HepG2 (cell line): ENCODE data around the gene VWA7. TPM values are rescaled to one million over a fixed set of nuclear protein-coding genes. Genes with fewer than 3 reads are reported as not detected.
A peak's percentile ranks its signal among the peaks of the same experiment; 100 is the strongest.

Source experiments
- IKZF1 ChIP-seq: fragments of 450-650 bp; IDR thresholded peaks from 2 replicates; pipeline ENCODE4 v1.7.1; 2016
- MEF2D ChIP-seq: sonication (generic); formaldehyde crosslinking; IDR thresholded peaks from 2 replicates; pipeline ENCODE4 v1.5.1; 2020; ENCODE audit warnings: mild to moderate bottlenecking, missing genetic modification reagents
- MYC ChIP-seq: sonication (generic); formaldehyde crosslinking; IDR thresholded peaks from 2 replicates; pipeline ENCODE4 v1.9.0; 2021; ENCODE audit warnings: missing genetic modification reagents, borderline replicate concordance
- SRSF1 ChIP-seq: fragments of 200-400 bp; formaldehyde crosslinking; optimal IDR thresholded peaks from 2 replicates; pipeline ENCODE3; 2017; ENCODE audit warnings: mild to moderate bottlenecking, low read depth, low read length, moderate library complexity
- polyA plus RNA-seq, 8 experiments: library from polyadenylated mRNA; depleted of rRNA in 3 of 8; stranded (reverse) in 7 of 8; unstranded in 1 of 8; fragments of >200 nt; fragmentation: Illumina TruSeq in 4 of 8; extraction: Trizol in 4 of 8; gene quantifications; 2 replicates each; pipeline versions ENCODE4 v1.2.1 to v1.2.3, GENCODE V29; 2011 to 2016; ENCODE audit warnings: low read depth in 4 of 8, missing spikeins in 1 of 8, mixed read lengths in 1 of 8; ENCODE audit not compliant: insufficient read depth in 1 of 8
- total RNA-seq, 5 experiments: library from RNA; depleted of rRNA; stranded (reverse); fragments of >200 nt; fragmentation: Illumina TruSeq; extraction: Trizol; gene quantifications; 2 replicates each; pipeline ENCODE4 v1.2.3, GENCODE V29; 2016; ENCODE audit warnings: low read depth in 1 of 5
- TF ChIP-seq, protein P1 (sequence below): sonication (generic); formaldehyde crosslinking; IDR thresholded peaks from 2 replicates; pipeline ENCODE4 v1.8.0; 2022; ENCODE audit warnings: missing genetic modification reagents, mild to moderate bottlenecking, inconsistent platforms, borderline replicate concordance
- TF ChIP-seq, protein P2 (sequence below): sonication (generic); formaldehyde crosslinking; IDR thresholded peaks from 2 replicates; pipeline ENCODE4 v1.4.0; 2020; ENCODE audit warnings: missing genetic modification reagents, borderline replicate concordance
- TF ChIP-seq, protein P3 (sequence below): sonication (generic); formaldehyde crosslinking; IDR thresholded peaks from 2 replicates; pipeline ENCODE4 v1.9.0; 2021; ENCODE audit warnings: missing genetic modification reagents, borderline replicate concordance
- TF ChIP-seq, protein P4 (sequence below): sonication (generic); formaldehyde crosslinking; IDR thresholded peaks from 2 replicates; pipeline ENCODE4 v1.8.1; 2023; ENCODE audit warnings: mild to moderate bottlenecking, inconsistent platforms, moderate library complexity, missing genetic modification reagents, borderline replicate concordance
- TF ChIP-seq, protein P5 (sequence below), 2 experiments: fragments of 450-650 bp in 1 of 2; sonication (generic) in 1 of 2; formaldehyde crosslinking in 1 of 2; IDR thresholded peaks; 2 replicates each; pipeline versions ENCODE4 v1.6.1 to v1.8.0; 2016 to 2022; ENCODE audit warnings: antibody characterized with exemption in 1 of 2, mild to moderate bottlenecking in 1 of 2, missing genetic modification reagents in 1 of 2

VWA7 gene
- total and polyA plus RNA-seq, 2 of the 13 experiments (the other 11 are each of a cell fraction or from before 2014, with no cell fraction given), result 0.86 to 3.3 TPM

DNA sequence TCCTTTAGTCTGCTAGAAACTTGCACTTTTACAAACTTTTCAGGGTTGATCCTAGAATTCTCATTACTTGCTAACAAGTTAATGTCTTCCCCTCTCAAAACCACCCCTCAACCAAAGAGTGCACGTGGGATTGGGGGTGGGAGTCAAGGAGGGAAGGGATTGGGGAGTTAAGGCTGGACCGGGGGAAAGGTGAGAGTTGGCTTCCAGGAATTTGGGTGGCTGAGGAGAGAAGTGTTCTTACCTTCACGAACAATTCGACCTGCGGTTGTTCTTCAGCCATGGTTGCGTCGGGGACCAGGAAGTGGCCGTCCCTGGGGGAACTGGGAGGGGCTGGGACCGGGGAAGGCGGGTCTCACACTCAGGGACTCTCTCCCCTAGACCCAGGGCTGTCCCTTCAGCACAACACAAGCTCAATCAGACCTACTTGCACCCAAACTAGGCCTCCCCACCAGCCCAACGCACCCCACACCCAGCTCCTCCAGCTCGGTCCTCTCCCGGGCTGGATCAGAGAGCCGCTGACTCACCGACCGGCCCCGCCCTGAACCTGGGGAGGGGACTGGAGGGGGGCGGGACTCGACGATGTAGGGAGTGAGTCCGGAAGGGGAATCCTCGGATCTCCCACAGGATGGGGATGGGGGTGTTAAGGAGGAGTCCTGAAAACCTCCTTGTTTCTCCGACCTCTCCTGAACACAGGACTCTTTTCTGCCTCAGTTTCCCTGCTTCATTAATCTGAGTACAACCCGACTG lies 40.9 kb downstream of the VWA7 start, which contains the start of gene CLIC1 (continued):
- TF ChIP-seq, protein P1, sequence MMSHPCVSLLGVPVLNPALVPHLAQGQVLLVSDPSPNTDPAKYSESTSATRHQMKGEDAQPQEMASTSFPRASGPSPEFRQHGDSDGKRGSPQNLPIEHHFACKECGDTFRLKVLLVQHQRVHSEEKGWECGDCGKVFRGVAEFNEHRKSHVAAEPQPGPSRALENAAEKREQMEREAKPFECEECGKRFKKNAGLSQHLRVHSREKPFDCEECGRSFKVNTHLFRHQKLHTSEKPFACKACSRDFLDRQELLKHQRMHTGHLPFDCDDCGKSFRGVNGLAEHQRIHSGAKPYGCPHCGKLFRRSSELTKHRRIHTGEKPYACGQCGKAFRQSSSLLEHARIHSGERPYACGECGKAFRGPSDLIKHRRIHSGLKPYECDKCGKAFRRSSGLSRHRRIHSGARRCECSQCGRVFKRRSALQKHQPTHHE (CRISPR knock-in tag), result peak; percentile 62; the same call in 1 of the 2 replicates
- TF ChIP-seq IKZF1 (no peak), SRSF1 (peak; percentile 93), MEF2D (CRISPR knock-in tag) (peak; percentile 23; the same call in 1 of the 2 replicates), MYC (CRISPR knock-in tag) (peak; percentile 52; the same call in 1 of the 2 replicates)
- TF ChIP-seq, protein P2, sequence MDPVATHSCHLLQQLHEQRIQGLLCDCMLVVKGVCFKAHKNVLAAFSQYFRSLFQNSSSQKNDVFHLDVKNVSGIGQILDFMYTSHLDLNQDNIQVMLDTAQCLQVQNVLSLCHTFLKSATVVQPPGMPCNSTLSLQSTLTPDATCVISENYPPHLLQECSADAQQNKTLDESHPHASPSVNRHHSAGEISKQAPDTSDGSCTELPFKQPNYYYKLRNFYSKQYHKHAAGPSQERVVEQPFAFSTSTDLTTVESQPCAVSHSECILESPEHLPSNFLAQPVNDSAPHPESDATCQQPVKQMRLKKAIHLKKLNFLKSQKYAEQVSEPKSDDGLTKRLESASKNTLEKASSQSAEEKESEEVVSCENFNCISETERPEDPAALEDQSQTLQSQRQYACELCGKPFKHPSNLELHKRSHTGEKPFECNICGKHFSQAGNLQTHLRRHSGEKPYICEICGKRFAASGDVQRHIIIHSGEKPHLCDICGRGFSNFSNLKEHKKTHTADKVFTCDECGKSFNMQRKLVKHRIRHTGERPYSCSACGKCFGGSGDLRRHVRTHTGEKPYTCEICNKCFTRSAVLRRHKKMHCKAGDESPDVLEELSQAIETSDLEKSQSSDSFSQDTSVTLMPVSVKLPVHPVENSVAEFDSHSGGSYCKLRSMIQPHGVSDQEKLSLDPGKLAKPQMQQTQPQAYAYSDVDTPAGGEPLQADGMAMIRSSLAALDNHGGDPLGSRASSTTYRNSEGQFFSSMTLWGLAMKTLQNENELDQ (CRISPR knock-in tag), result peak; percentile 42; the same call in 1 of the 2 replicates
- TF ChIP-seq, protein P3, sequence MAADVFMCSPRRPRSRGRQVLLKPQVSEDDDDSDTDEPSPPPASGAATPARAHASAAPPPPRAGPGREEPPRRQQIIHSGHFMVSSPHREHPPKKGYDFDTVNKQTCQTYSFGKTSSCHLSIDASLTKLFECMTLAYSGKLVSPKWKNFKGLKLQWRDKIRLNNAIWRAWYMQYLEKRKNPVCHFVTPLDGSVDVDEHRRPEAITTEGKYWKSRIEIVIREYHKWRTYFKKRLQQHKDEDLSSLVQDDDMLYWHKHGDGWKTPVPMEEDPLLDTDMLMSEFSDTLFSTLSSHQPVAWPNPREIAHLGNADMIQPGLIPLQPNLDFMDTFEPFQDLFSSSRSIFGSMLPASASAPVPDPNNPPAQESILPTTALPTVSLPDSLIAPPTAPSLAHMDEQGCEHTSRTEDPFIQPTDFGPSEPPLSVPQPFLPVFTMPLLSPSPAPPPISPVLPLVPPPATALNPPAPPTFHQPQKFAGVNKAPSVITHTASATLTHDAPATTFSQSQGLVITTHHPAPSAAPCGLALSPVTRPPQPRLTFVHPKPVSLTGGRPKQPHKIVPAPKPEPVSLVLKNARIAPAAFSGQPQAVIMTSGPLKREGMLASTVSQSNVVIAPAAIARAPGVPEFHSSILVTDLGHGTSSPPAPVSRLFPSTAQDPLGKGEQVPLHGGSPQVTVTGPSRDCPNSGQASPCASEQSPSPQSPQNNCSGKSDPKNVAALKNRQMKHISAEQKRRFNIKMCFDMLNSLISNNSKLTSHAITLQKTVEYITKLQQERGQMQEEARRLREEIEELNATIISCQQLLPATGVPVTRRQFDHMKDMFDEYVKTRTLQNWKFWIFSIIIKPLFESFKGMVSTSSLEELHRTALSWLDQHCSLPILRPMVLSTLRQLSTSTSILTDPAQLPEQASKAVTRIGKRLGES, result no peak
- TF ChIP-seq, protein P4, sequence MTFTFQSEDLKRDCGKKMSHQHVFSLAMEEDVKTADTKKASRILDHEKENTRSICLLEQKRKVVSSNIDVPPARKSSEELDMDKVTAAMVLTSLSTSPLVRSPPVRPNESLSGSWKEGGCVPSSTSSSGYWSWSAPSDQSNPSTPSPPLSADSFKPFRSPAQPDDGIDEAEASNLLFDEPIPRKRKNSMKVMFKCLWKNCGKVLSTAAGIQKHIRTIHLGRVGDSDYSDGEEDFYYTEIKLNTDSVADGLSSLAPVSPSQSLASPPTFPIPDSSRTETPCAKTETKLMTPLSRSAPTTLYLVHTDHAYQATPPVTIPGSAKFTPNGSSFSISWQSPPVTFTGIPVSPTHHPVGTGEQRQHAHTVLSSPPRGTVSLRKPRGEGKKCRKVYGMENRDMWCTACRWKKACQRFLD, result peak; percentile 22; the same call in 1 of the 2 replicates
- TF ChIP-seq, protein P5, sequence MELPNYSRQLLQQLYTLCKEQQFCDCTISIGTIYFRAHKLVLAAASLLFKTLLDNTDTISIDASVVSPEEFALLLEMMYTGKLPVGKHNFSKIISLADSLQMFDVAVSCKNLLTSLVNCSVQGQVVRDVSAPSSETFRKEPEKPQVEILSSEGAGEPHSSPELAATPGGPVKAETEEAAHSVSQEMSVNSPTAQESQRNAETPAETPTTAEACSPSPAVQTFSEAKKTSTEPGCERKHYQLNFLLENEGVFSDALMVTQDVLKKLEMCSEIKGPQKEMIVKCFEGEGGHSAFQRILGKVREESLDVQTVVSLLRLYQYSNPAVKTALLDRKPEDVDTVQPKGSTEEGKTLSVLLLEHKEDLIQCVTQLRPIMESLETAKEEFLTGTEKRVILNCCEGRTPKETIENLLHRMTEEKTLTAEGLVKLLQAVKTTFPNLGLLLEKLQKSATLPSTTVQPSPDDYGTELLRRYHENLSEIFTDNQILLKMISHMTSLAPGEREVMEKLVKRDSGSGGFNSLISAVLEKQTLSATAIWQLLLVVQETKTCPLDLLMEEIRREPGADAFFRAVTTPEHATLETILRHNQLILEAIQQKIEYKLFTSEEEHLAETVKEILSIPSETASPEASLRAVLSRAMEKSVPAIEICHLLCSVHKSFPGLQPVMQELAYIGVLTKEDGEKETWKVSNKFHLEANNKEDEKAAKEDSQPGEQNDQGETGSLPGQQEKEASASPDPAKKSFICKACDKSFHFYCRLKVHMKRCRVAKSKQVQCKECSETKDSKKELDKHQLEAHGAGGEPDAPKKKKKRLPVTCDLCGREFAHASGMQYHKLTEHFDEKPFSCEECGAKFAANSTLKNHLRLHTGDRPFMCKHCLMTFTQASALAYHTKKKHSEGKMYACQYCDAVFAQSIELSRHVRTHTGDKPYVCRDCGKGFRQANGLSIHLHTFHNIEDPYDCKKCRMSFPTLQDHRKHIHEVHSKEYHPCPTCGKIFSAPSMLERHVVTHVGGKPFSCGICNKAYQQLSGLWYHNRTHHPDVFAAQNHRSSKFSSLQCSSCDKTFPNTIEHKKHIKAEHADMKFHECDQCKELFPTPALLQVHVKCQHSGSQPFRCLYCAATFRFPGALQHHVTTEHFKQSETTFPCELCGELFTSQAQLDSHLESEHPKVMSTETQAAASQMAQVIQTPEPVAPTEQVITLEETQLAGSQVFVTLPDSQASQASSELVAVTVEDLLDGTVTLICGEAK (IDR thresholded peaks at IDR 0.05), result no peak
- TF ChIP-seq, protein P5 (CRISPR knock-in tag; IDR thresholded peaks at IDR 0.05), result peak; percentile 67
